K562 (cell line): ENCODE results near the gene CRLF2. TPM values are rescaled to one million over a fixed set of nuclear protein-coding genes. Genes with fewer than 3 reads are reported as not detected.

ENCODE experiments used
- ATAC-seq: fragments of 200-7000 bp; cut with Tn5 transposase; 3 replicates; pipeline ENCODE4 v1.9.1; 2020; ENCODE audit warnings: moderate library complexity
- BruUV-seq: library from RNA; stranded (reverse); fragments of 400-500 nt; replicated peaks from 2 replicates; lab custom pipeline; 2021; lab: Mats Ljungman, UMichigan
- CTCF ChIA-PET: fragments of 300-600 bp; formaldehyde crosslinking; extraction: SDS; loops from one replicate; lab custom pipeline; 2021; ENCODE audit warnings: low intra/inter-chr PET ratio; lab: Yijun Ruan, JAX
- POLR2A ChIA-PET: fragments of 300-600, 350-650 bp; sonication (Branson Sonifier 250); formaldehyde crosslinking; extraction: SDS; loops from one replicate; lab custom pipeline; 2021; ENCODE audit warnings: antibody characterized with exemption, inconsistent platforms; lab: Yijun Ruan, JAX
- DNase-seq, 4 experiments: peaks; one replicate each; pipeline versions ENCODE4 v3.0.0 to v3.0.0-alpha.2; 2011 to 2018; ENCODE audit warnings: low spot score in 3 of 4, mixed read lengths in 3 of 4; ENCODE audit errors: extremely low read depth in 1 of 4
- FAIRE-seq: peaks from 2 replicates; lab custom pipeline; 2011; peaks lifted over from hg19 to GRCh38; lab: Jason Lieb, UNC
- H2AFZ ChIP-seq: 2 replicates; pipeline ENCODE4 v1.6.0; 2011; ENCODE audit warnings: low read depth, low read length, control low read depth, inconsistent platforms
- H3K27ac ChIP-seq: fragments of 200-600 bp; 3 replicates; pipeline ENCODE4 v1.8.0; 2011; ENCODE audit warnings: low read depth, mild to moderate bottlenecking, control low read depth, inconsistent platforms, low read length, moderate library complexity, mixed read lengths; ENCODE audit errors: extremely low read depth
- H3K27me3 ChIP-seq, 2 experiments: fragments of 300-600 bp in 1 of 2; 2 replicates in 1 of 2; 3 replicates in 1 of 2; pipeline versions ENCODE4 v1.6.0 to v1.8.0; 2011; ENCODE audit warnings: inconsistent platforms in 2 of 2, low read length in 2 of 2, mild to moderate bottlenecking in 1 of 2, mixed read lengths in 1 of 2, moderate library complexity in 1 of 2; ENCODE audit not compliant: control insufficient read depth in 2 of 2, insufficient read depth in 2 of 2
- H3K36me3 ChIP-seq: fragments of 300-600 bp; 3 replicates; pipeline ENCODE4 v1.8.0; 2011; ENCODE audit warnings: mild to moderate bottlenecking, low read length, inconsistent platforms; ENCODE audit not compliant: control insufficient read depth, insufficient read depth
- H3K4me1 ChIP-seq, 2 experiments: fragments of 200-600 bp in 1 of 2; replicated peaks in 1 of 2; 2 replicates in 1 of 2; 3 replicates in 1 of 2; pipeline versions ENCODE4 v1.5.1 to v1.8.0; 2011; ENCODE audit warnings: inconsistent platforms in 2 of 2, low read length in 2 of 2, mild to moderate bottlenecking in 1 of 2, mixed read lengths in 1 of 2, moderate library complexity in 1 of 2; ENCODE audit not compliant: control insufficient read depth in 2 of 2, insufficient read depth in 2 of 2
- H3K4me2 ChIP-seq: 2 replicates; pipeline ENCODE4 v1.6.1; 2011; ENCODE audit warnings: low read length, control low read depth, inconsistent platforms, mixed read lengths; ENCODE audit not compliant: insufficient read depth
- H3K4me3 ChIP-seq: fragments of 200-600 bp; sonication (generic), shearing (Covaris generic); 2 replicates; pipeline ENCODE4 v1.5.1; 2016; ENCODE audit warnings: control low read depth, inconsistent platforms
- H3K79me2 ChIP-seq: fragments of 200-600 bp; 3 replicates; pipeline ENCODE4 v1.8.0; 2011; ENCODE audit warnings: low read length, inconsistent platforms; ENCODE audit not compliant: control insufficient read depth, insufficient read depth
- H3K9ac ChIP-seq, 2 experiments: 2 replicates each; pipeline versions ENCODE4 v1.6.0 to v1.6.1; 2011; ENCODE audit warnings: low read depth in 2 of 2, low read length in 2 of 2, control low read depth in 1 of 2, inconsistent platforms in 1 of 2, mild to moderate bottlenecking in 1 of 2, mixed read lengths in 1 of 2; ENCODE audit not compliant: insufficient read depth in 1 of 2
- H3K9me1 ChIP-seq: one replicate; pipeline ENCODE4 v1.6.0; 2011; ENCODE audit warnings: inconsistent platforms, mild to moderate bottlenecking, low read length, moderate library complexity; ENCODE audit not compliant: control insufficient read depth, insufficient read depth
- H3K9me3 ChIP-seq: replicated peaks from 2 replicates; pipeline ENCODE4 v1.5.1; 2011; ENCODE audit warnings: low read depth, low read length, inconsistent platforms; ENCODE audit not compliant: control insufficient read depth, insufficient read depth
- H4K20me1 ChIP-seq: replicated peaks from 2 replicates; pipeline ENCODE4 v1.6.1; 2011; ENCODE audit warnings: low read length, inconsistent platforms, mixed read lengths; ENCODE audit not compliant: control insufficient read depth, insufficient read depth
- CBX1 ChIP-seq: sonication (generic); IDR thresholded peaks from 2 replicates; pipeline ENCODE4 v1.6.1; 2016; ENCODE audit warnings: antibody characterized with exemption, low read depth, mild to moderate bottlenecking
- HSF4 ChIP-seq: fragments of 250-450 bp; sonication (Bioruptor Pico); IDR thresholded peaks from 2 replicates; pipeline ENCODE4 v2.1.2; 2022; ENCODE audit warnings: mild to moderate bottlenecking, moderate library complexity, borderline replicate concordance
- KDM2B ChIP-seq: fragments of 250-450 bp; sonication (Bioruptor Pico); IDR thresholded peaks from 2 replicates; pipeline ENCODE4 v1.8.0; 2021; ENCODE audit warnings: mild to moderate bottlenecking, moderate library complexity
- MAFK ChIP-seq: IDR thresholded peaks from 2 replicates; pipeline ENCODE4 v1.6.1; 2011; ENCODE audit warnings: low read length, improper control_type of control experiment
- MTA1 ChIP-seq: fragments of 450-650 bp; IDR thresholded peaks from 2 replicates; pipeline ENCODE4 v1.6.1; 2017; ENCODE audit warnings: borderline replicate concordance
- SMARCA4 ChIP-seq: fragments of 450-650 bp; IDR thresholded peaks from 2 replicates; pipeline ENCODE4 v1.6.1; 2016
- YY1 ChIP-seq, 3 experiments: IDR thresholded peaks; 2 replicates each; pipeline ENCODE4 v1.6.1; 2011; ENCODE audit warnings: low read length in 2 of 3, mild to moderate bottlenecking in 2 of 3, moderate library complexity in 2 of 3, borderline replicate concordance in 1 of 3, control low read depth in 1 of 3, low read depth in 1 of 3; ENCODE audit not compliant: insufficient read depth in 3 of 3, insufficient replicate concordance in 2 of 3, control insufficient read depth in 1 of 3, insufficient read length in 1 of 3; ENCODE audit errors: extremely low read depth in 1 of 3
- ZNF316 ChIP-seq: fragments of 450-650 bp; IDR thresholded peaks from 2 replicates; pipeline ENCODE4 v1.6.1; 2016
- ZNF347 ChIP-seq: fragments of 450-650 bp; formaldehyde crosslinking; IDR thresholded peaks from 2 replicates; pipeline ENCODE4 v1.4.0; 2020; ENCODE audit warnings: low read depth, mild to moderate bottlenecking, moderate library complexity
- WGBS: fragments of 100-300 bp; shearing (Covaris generic); methylation state at CpG from one replicate; pipeline ENCODE4 v1.1.6; 2016; ENCODE audit warnings: low coverage, mixed read lengths; ENCODE audit not compliant: insufficient coverage; ENCODE audit errors: missing lambda C conversion rate; 5-methylcytosine and 5-hydroxymethylcytosine counted together
- in situ Hi-C: fragments of 300-500 bp; cut with MboI; formaldehyde crosslinking; loops from 4 replicates; pipeline ENCODE4 v1.15.0; 2018; ENCODE audit warnings: inconsistent platforms, mixed read lengths
- intact Hi-C: fragments of 100-400 bp; cut with micrococcal nuclease; formaldehyde crosslinking; loops from 2 replicates; pipeline ENCODE4 v1.14.2; 2022
- polyA plus RNA-seq, 8 experiments: library from polyadenylated mRNA; depleted of rRNA in 4 of 8; stranded (reverse) in 5 of 8; unstranded in 3 of 8; fragments of >200 nt; fragmentation: Nextera tagmentation in 2 of 8; fragmentation: Illumina TruSeq in 1 of 8; extraction: Ambion mirVana in 2 of 8; extraction: Trizol in 1 of 8; gene quantifications; 2 replicates each; pipeline versions ENCODE4 v1.2.1 to v1.2.3, GENCODE V29; 2011 to 2014; ENCODE audit warnings: inconsistent platforms in 1 of 8, missing spikeins in 1 of 8
- total RNA-seq, 7 experiments: library from RNA; depleted of rRNA in 6 of 7; stranded (reverse); fragments of >200 nt in 6 of 7; fragmentation: Illumina TruSeq in 2 of 7; extraction: Trizol in 2 of 7; gene quantifications; 2 replicates each; pipeline versions ENCODE4 v1.2.1 to v1.2.3, GENCODE V29; 2011 to 2021; ENCODE audit warnings: low replicate concordance in 1 of 7
- TF ChIP-seq, protein P1 (sequence below): sonication (generic); formaldehyde crosslinking; IDR thresholded peaks from 2 replicates; pipeline ENCODE4 v1.8.0; 2022; ENCODE audit warnings: missing genetic modification reagents, mild to moderate bottlenecking, borderline replicate concordance

CRLF2 gene
- total and polyA plus RNA-seq, 9 of the 15 experiments (the other 6 are each of a cell fraction or from before 2014, with no cell fraction given) = not detected

GRCh38 chrX:1248331-1249061 is 36.0 kb upstream of the CRLF2 start:
- H3K4me1 ChIP-seq = peaks cover 0 to 3% of the 10 kb centered on the region in 2 experiments; a peak in 1 of 5 replicates
- no peak for DNase-seq
- FAIRE-seq = no peak
- POLR2A ChIA-PET = no interaction called here
- H3K9ac ChIP-seq = no peak overlapping the region
- no peaks in the 10 kb centered on the region for H3K9me1 ChIP-seq
- H3K4me3 ChIP-seq = no peak overlapping the region
- H3K4me2 ChIP-seq = no peak overlapping the region
- no TSS peak for BruUV-seq
- WGBS = 66% methylated on average over 13 of the region's 34 CpGs
- H3K27ac ChIP-seq = no peak overlapping the region
- no peak for ATAC-seq
- no peaks in the 10 kb centered on the region for H3K79me2 ChIP-seq
- CTCF ChIA-PET = no interaction called here
- TF ChIP-seq HSF4 (no peak), MTA1 (no peak), ZNF347 (CRISPR knock-in tag) (no peak)
- no peak overlapping the region for H2AFZ ChIP-seq
- no peaks in the 10 kb centered on the region for H4K20me1 ChIP-seq
- intact Hi-C loops = no loop called here
- in situ Hi-C loops = loop anchor here (10.0 kb wide), 1 partner anchor 186 kb away; no protein-coding TSS in a partner anchor
- H3K36me3 ChIP-seq = no peaks in the 10 kb centered on the region
- H3K27me3 ChIP-seq = no peaks in the 10 kb centered on the region; a peak in 1 of 5 replicates
- no peaks in the 10 kb centered on the region for H3K9me3 ChIP-seq

- no peak overlapping the region for H3K27ac ChIP-seq
- peaks cover 0 to 3% of the 10 kb centered on the region in 2 experiments; a peak in 1 of 5 replicates for H3K4me1 ChIP-seq
- no peaks in the 10 kb centered on the region for H3K9me1 ChIP-seq
- ChIA-PET POLR2A (no interaction called here), CTCF (no interaction called here)
- FAIRE-seq (no peak), ATAC-seq (peak; percentile 72), DNase-seq (peak; percentile 44 to 60 (median 52))
- H3K9ac ChIP-seq = no peak overlapping the region
- no peaks in the 10 kb centered on the region for H3K36me3 ChIP-seq
- BruUV-seq = no TSS peak
- no peaks in the 10 kb centered on the region for H4K20me1 ChIP-seq
- 2% methylated on average over 13 of the region's 18 CpGs for WGBS
- H3K79me2 ChIP-seq = no peaks in the 10 kb centered on the region
- in situ Hi-C loops = loop anchor here (10.0 kb wide), 1 partner anchor 188 kb away; no protein-coding TSS in a partner anchor
- intact Hi-C loops = no loop called here
- no peak overlapping the region for H3K4me3 ChIP-seq
- no peak overlapping the region for H3K4me2 ChIP-seq
- H2AFZ ChIP-seq = no peak overlapping the region
- H3K9me3 ChIP-seq = no peaks in the 10 kb centered on the region
- H3K27me3 ChIP-seq = no peaks in the 10 kb centered on the region; a peak in 1 of 5 replicates
- no peak for TF ChIP-seq SMARCA4
- TF ChIP-seq CBX1 = no peak
- no peak for TF ChIP-seq KDM2B
- peak in 1 of 3 experiments; percentile 23 for TF ChIP-seq YY1 (IDR thresholded peaks at IDR 0.05; ENCODE audit: borderline replicate concordance in 1 of 3, control insufficient read depth in 1 of 3, extremely low read depth in 1 of 3, insufficient read depth in 3 of 3, insufficient read length in 1 of 3, insufficient replicate concordance in 2 of 3, low read depth in 1 of 3, low read length in 2 of 3)
- TF ChIP-seq ZNF316 = no peak
- TF ChIP-seq, protein P1, sequence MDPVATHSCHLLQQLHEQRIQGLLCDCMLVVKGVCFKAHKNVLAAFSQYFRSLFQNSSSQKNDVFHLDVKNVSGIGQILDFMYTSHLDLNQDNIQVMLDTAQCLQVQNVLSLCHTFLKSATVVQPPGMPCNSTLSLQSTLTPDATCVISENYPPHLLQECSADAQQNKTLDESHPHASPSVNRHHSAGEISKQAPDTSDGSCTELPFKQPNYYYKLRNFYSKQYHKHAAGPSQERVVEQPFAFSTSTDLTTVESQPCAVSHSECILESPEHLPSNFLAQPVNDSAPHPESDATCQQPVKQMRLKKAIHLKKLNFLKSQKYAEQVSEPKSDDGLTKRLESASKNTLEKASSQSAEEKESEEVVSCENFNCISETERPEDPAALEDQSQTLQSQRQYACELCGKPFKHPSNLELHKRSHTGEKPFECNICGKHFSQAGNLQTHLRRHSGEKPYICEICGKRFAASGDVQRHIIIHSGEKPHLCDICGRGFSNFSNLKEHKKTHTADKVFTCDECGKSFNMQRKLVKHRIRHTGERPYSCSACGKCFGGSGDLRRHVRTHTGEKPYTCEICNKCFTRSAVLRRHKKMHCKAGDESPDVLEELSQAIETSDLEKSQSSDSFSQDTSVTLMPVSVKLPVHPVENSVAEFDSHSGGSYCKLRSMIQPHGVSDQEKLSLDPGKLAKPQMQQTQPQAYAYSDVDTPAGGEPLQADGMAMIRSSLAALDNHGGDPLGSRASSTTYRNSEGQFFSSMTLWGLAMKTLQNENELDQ = no peak
- TF ChIP-seq MAFK = peak; percentile 30; the same call in 1 of the 2 replicates
Measured at GRCh38 chrX:1246816-1247215, 34.4 kb upstream of the CRLF2 start.
